HepG2 (cell line): ENCODE data around the gene POLR1E. TPM values are rescaled to one million over a fixed set of nuclear protein-coding genes. Genes with fewer than 3 reads are reported as not detected.

Experiments
- BHLHE40 ChIP-seq: IDR thresholded peaks from 2 replicates; pipeline ENCODE4 v1.6.1; 2011; ENCODE audit warnings: low read length, improper control_type of control experiment
- CHD2 ChIP-seq: IDR thresholded peaks from 2 replicates; pipeline ENCODE4 v1.6.1; 2011; ENCODE audit warnings: low read depth, low read length, improper control_type of control experiment
- EP300 ChIP-seq, 3 experiments: sonication (generic) in 1 of 3; formaldehyde crosslinking in 1 of 3; IDR thresholded peaks; 2 replicates each; pipeline versions ENCODE4 v1.5.1 to v1.6.1; 2011 to 2020; ENCODE audit warnings: low read depth in 2 of 3, low read length in 2 of 3, borderline replicate concordance in 1 of 3, improper control_type of control experiment in 1 of 3, mild to moderate bottlenecking in 1 of 3, missing genetic modification reagents in 1 of 3, moderate library complexity in 1 of 3
- GTF3A ChIP-seq: sonication (generic); formaldehyde crosslinking; conservative IDR thresholded peaks from 2 replicates; pipeline ENCODE4 v1.4.0; 2020; ENCODE audit warnings: mild to moderate bottlenecking, missing genetic modification reagents
- JUNB ChIP-seq: sonication (generic); formaldehyde crosslinking; IDR thresholded peaks from 2 replicates; pipeline ENCODE4 v1.8.0; 2022; ENCODE audit warnings: missing genetic modification reagents, mild to moderate bottlenecking, borderline replicate concordance
- MXD4 ChIP-seq: IDR thresholded peaks from 2 replicates; pipeline ENCODE4 v1.6.1; 2016; ENCODE audit warnings: mild to moderate bottlenecking, missing biosample characterization, missing genetic modification reagents
- NR2F1 ChIP-seq, 2 experiments: fragments of 450-650 bp in 1 of 2; formaldehyde crosslinking in 1 of 2; IDR thresholded peaks; 2 replicates each; pipeline versions ENCODE4 v1.5.0 to v1.6.1; 2016 to 2020; ENCODE audit warnings: mild to moderate bottlenecking in 1 of 2, missing compliant biosample characterization in 1 of 2, missing genetic modification reagents in 1 of 2, moderate library complexity in 1 of 2
- RFX5 ChIP-seq: IDR thresholded peaks from 2 replicates; pipeline ENCODE4 v1.6.1; 2011; ENCODE audit warnings: low read depth, low read length, improper control_type of control experiment
- ZFP1 ChIP-seq: IDR thresholded peaks from 2 replicates; pipeline ENCODE4 v1.6.1; 2016
- ZNF101 ChIP-seq: sonication (generic); formaldehyde crosslinking; IDR thresholded peaks from 2 replicates; pipeline ENCODE4 v1.4.0; 2020; ENCODE audit warnings: mild to moderate bottlenecking, low read depth, missing genetic modification reagents, borderline replicate concordance
- ZNF12 ChIP-seq: sonication (generic); formaldehyde crosslinking; IDR thresholded peaks from 2 replicates; pipeline ENCODE4 v1.5.0; 2020; ENCODE audit warnings: missing genetic modification reagents
- ZNF407 ChIP-seq: sonication (generic); formaldehyde crosslinking; IDR thresholded peaks from one replicate; pipeline ENCODE4 v1.5.1; 2020; ENCODE audit warnings: mild to moderate bottlenecking, missing genetic modification reagents; ENCODE audit errors: not compliant biosample characterization
- ZNF629 ChIP-seq: sonication (generic); formaldehyde crosslinking; conservative IDR thresholded peaks from 2 replicates; pipeline ENCODE4 v1.5.0; 2020; ENCODE audit warnings: missing genetic modification reagents
- ZNF670 ChIP-seq: sonication (generic); formaldehyde crosslinking; IDR thresholded peaks from 2 replicates; pipeline ENCODE4 v1.8.0; 2022; ENCODE audit warnings: mild to moderate bottlenecking, missing genetic modification reagents, borderline replicate concordance
- ZZZ3 ChIP-seq: sonication (generic); formaldehyde crosslinking; IDR thresholded peaks from 2 replicates; pipeline ENCODE4 v1.4.0; 2020; ENCODE audit warnings: missing genetic modification reagents, mild to moderate bottlenecking, borderline replicate concordance
- polyA plus RNA-seq, 8 experiments: library from polyadenylated mRNA; depleted of rRNA in 3 of 8; stranded (reverse) in 7 of 8; unstranded in 1 of 8; fragments of >200 nt; fragmentation: Illumina TruSeq in 4 of 8; extraction: Trizol in 4 of 8; gene quantifications; 2 replicates each; pipeline versions ENCODE4 v1.2.1 to v1.2.3, GENCODE V29; 2011 to 2016; ENCODE audit warnings: low read depth in 4 of 8, missing spikeins in 1 of 8, mixed read lengths in 1 of 8; ENCODE audit not compliant: insufficient read depth in 1 of 8
- total RNA-seq, 5 experiments: library from RNA; depleted of rRNA; stranded (reverse); fragments of >200 nt; fragmentation: Illumina TruSeq; extraction: Trizol; gene quantifications; 2 replicates each; pipeline ENCODE4 v1.2.3, GENCODE V29; 2016; ENCODE audit warnings: low read depth in 1 of 5
- TF ChIP-seq, protein P1 (sequence below): sonication (generic); formaldehyde crosslinking; IDR thresholded peaks from 2 replicates; pipeline ENCODE4 v1.5.1; 2020; ENCODE audit warnings: missing genetic modification reagents, mild to moderate bottlenecking, borderline replicate concordance
- TF ChIP-seq, protein P2 (sequence below): sonication (generic); formaldehyde crosslinking; IDR thresholded peaks from 2 replicates; pipeline ENCODE4 v1.5.1; 2020; ENCODE audit warnings: missing genetic modification reagents, mild to moderate bottlenecking, borderline replicate concordance

The POLR1E gene
- total and polyA plus RNA-seq, 2 of the 13 experiments (the other 11 are each of a cell fraction or from before 2014, with no cell fraction given) = 23.0 to 37.8 TPM

GRCh38 chr9:37508135-37508833 lies 22.5 kb downstream of the POLR1E start (continued):
- TF ChIP-seq GTF3A = no peak
- no peak for TF ChIP-seq ZNF407
- TF ChIP-seq MXD4 (CRISPR knock-in tag) = no peak
- TF ChIP-seq ZNF12 (CRISPR knock-in tag) = peak; percentile 92
- TF ChIP-seq, protein P1, sequence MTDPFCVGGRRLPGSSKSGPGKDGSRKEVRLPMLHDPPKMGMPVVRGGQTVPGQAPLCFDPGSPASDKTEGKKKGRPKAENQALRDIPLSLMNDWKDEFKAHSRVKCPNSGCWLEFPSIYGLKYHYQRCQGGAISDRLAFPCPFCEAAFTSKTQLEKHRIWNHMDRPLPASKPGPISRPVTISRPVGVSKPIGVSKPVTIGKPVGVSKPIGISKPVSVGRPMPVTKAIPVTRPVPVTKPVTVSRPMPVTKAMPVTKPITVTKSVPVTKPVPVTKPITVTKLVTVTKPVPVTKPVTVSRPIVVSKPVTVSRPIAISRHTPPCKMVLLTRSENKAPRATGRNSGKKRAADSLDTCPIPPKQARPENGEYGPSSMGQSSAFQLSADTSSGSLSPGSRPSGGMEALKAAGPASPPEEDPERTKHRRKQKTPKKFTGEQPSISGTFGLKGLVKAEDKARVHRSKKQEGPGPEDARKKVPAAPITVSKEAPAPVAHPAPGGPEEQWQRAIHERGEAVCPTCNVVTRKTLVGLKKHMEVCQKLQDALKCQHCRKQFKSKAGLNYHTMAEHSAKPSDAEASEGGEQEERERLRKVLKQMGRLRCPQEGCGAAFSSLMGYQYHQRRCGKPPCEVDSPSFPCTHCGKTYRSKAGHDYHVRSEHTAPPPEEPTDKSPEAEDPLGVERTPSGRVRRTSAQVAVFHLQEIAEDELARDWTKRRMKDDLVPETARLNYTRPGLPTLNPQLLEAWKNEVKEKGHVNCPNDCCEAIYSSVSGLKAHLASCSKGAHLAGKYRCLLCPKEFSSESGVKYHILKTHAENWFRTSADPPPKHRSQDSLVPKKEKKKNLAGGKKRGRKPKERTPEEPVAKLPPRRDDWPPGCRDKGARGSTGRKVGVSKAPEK (CRISPR knock-in tag) = no peak
- TF ChIP-seq NR2F1 (CRISPR knock-in tag; IDR thresholded peaks at IDR 0.05) = peak; percentile 59 to 66; a peak in 3 of 4 replicates
- TF ChIP-seq ZFP1 (CRISPR knock-in tag) = no peak
- no peak for TF ChIP-seq CHD2
- no peak for TF ChIP-seq BHLHE40
- peak in 1 of 2 experiments; percentile 78; a peak in 2 of 4 replicates for TF ChIP-seq EP300 (IDR thresholded peaks at IDR 0.05; ENCODE audit: low read depth in 2 of 2, low read length in 2 of 2)
- TF ChIP-seq EP300 (CRISPR knock-in tag; IDR thresholded peaks at IDR 0.05; ENCODE audit: borderline replicate concordance) = peak; percentile 85
- 0 out of 2 replicates have a peak, but pooled peaks have one; percentile 43 for TF ChIP-seq ZNF629 (CRISPR knock-in tag)
- no peak for TF ChIP-seq ZNF101 (CRISPR knock-in tag)
- TF ChIP-seq ZZZ3 (CRISPR knock-in tag) = no peak; the same call in 1 of the 2 replicates
- TF ChIP-seq JUNB = no peak
- peak; percentile 92 for TF ChIP-seq ZNF670 (CRISPR knock-in tag)
- TF ChIP-seq, protein P2, sequence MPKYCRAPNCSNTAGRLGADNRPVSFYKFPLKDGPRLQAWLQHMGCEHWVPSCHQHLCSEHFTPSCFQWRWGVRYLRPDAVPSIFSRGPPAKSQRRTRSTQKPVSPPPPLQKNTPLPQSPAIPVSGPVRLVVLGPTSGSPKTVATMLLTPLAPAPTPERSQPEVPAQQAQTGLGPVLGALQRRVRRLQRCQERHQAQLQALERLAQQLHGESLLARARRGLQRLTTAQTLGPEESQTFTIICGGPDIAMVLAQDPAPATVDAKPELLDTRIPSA (CRISPR knock-in tag) = no peak
- TF ChIP-seq RFX5 = no peak
